SIG-M5 treated with dmso at 0.1 percent for 504 hours (cell line): ENCODE results near the gene AKAP1.
"Not testable (repeated sequence)": the region's sequence is repeated elsewhere in the genome, so short reads cannot be mapped to it uniquely, and the experiment has no call there.

Experiments used
- DNase-seq: peaks from one replicate; lab custom pipeline; 2025; ENCODE audit not compliant: unreplicated experiment; lab: John Stamatoyannopoulos, UW

The AKAP1 gene

GRCh38 chr17:57075785-57076184 lies 9.3 kb upstream of the AKAP1 start:
- no peak for DNase-seq

GRCh38 chr17:57077000-57077399 lies 8.0 kb upstream of the AKAP1 start:
- no peak for DNase-seq

- no peak for DNase-seq
Observed at GRCh38 chr17:57078274-57078673, 6.8 kb upstream of the AKAP1 start.

GRCh38 chr17:57080718-57081117 lies 4.3 kb upstream of the AKAP1 start:
- peak; percentile 17 for DNase-seq

- DNase-seq, result peak; percentile 57
Observed at GRCh38 chr17:57082441-57082840, 2.6 kb upstream of the AKAP1 start.

GRCh38 chr17:57084361-57084801 lies 665 bp upstream of the AKAP1 start:
- no peak for DNase-seq

GRCh38 chr17:57085448-57086068 lies 512 bp downstream of the AKAP1 start:
- DNase-seq, result peak; percentile 69

GRCh38 chr17:57086069-57086930 lies 1.3 kb downstream of the AKAP1 start:
- DNase-seq, result peak; percentile 55

- DNase-seq, result no peak
Observed at GRCh38 chr17:57088298-57088697, 3.3 kb downstream of the AKAP1 start.

GRCh38 chr17:57089391-57089790 lies 4.3 kb downstream of the AKAP1 start:
- DNase-seq, result no peak

GRCh38 chr17:57090560-57091185 lies 5.6 kb downstream of the AKAP1 start:
- DNase-seq, result peak; percentile 40

- DNase-seq, result no peak
Observed at GRCh38 chr17:57091186-57091618, 6.2 kb downstream of the AKAP1 start.

- DNase-seq, result peak; percentile 93
Observed at GRCh38 chr17:57092171-57092570, 7.1 kb downstream of the AKAP1 start.

- no peak for DNase-seq
Observed at GRCh38 chr17:57092779-57093178, 7.7 kb downstream of the AKAP1 start.

GRCh38 chr17:57096472-57097202 lies 11.6 kb downstream of the AKAP1 start:
- DNase-seq, result no peak

GRCh38 chr17:57097832-57098421 lies 12.9 kb downstream of the AKAP1 start:
- DNase-seq, result no peak

GRCh38 chr17:57099165-57099564 lies 14.1 kb downstream of the AKAP1 start:
- DNase-seq, result no peak

- no peak for DNase-seq
Observed at GRCh38 chr17:57102122-57102521, 17.1 kb downstream of the AKAP1 start.

GRCh38 chr17:57102660-57103059 lies 17.6 kb downstream of the AKAP1 start:
- DNase-seq, result not testable (repeated sequence)

GRCh38 chr17:57104461-57105175 lies 19.6 kb downstream of the AKAP1 start:
- no peak for DNase-seq
